Measurements from ENCODE around the gene PSME2.

DNA sequence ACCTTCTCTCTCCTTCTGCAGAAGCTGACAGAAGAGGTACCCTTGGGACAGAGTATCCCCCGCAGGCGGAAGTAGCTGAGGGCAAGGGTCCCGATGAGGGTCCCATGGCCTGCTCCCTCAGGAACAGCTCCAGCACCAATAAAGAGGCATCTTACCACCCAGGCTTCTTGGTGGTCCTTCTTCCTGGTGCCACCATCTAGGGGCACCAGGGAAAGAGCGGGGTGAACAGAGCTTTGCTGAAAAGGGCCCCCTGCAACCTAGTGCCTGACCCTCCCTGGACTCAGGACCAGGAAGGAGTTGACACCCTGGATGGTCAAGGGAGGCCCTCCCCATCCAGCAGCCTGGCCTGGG, 14.1 kb upstream of the PSME2 start:
- TF ChIP-seq, protein P1, sequence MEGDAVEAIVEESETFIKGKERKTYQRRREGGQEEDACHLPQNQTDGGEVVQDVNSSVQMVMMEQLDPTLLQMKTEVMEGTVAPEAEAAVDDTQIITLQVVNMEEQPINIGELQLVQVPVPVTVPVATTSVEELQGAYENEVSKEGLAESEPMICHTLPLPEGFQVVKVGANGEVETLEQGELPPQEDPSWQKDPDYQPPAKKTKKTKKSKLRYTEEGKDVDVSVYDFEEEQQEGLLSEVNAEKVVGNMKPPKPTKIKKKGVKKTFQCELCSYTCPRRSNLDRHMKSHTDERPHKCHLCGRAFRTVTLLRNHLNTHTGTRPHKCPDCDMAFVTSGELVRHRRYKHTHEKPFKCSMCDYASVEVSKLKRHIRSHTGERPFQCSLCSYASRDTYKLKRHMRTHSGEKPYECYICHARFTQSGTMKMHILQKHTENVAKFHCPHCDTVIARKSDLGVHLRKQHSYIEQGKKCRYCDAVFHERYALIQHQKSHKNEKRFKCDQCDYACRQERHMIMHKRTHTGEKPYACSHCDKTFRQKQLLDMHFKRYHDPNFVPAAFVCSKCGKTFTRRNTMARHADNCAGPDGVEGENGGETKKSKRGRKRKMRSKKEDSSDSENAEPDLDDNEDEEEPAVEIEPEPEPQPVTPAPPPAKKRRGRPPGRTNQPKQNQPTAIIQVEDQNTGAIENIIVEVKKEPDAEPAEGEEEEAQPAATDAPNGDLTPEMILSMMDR (IDR thresholded peaks at IDR 0.05), result no peak
- no peak for TF ChIP-seq POLR2AphosphoS5 (IDR thresholded peaks at IDR 0.05)

Data from transverse colon (tissue), 4 donors.